ENCODE results near the gene CD22.
"Not testable (repeated sequence)": the region's sequence is repeated elsewhere in the genome, so short reads cannot be mapped to it uniquely, and the experiment has no call there.

The CD22 gene
- total RNA-seq, result 0 to 0.04 (median 0) reads per million in 3 experiments

- no peak for DNase-seq
Measured at GRCh38 chr19:35328851-35329285, at the start of gene CD22. Gene CD22, plus strand, starts transcription at chr19:35329187. Its CDS starts 2,854 bp downstream, at chr19:35332041.

GRCh38 chr19:35279374-35279773 is 49.6 kb upstream of the CD22 start:
- DNase-seq, result no peak

GRCh38 chr19:35279985-35280821 is 48.8 kb upstream of the CD22 start:
- no peak for DNase-seq

- DNase-seq, result no peak
Measured at GRCh38 chr19:35281303-35281702, 47.7 kb upstream of the CD22 start.

DNA sequence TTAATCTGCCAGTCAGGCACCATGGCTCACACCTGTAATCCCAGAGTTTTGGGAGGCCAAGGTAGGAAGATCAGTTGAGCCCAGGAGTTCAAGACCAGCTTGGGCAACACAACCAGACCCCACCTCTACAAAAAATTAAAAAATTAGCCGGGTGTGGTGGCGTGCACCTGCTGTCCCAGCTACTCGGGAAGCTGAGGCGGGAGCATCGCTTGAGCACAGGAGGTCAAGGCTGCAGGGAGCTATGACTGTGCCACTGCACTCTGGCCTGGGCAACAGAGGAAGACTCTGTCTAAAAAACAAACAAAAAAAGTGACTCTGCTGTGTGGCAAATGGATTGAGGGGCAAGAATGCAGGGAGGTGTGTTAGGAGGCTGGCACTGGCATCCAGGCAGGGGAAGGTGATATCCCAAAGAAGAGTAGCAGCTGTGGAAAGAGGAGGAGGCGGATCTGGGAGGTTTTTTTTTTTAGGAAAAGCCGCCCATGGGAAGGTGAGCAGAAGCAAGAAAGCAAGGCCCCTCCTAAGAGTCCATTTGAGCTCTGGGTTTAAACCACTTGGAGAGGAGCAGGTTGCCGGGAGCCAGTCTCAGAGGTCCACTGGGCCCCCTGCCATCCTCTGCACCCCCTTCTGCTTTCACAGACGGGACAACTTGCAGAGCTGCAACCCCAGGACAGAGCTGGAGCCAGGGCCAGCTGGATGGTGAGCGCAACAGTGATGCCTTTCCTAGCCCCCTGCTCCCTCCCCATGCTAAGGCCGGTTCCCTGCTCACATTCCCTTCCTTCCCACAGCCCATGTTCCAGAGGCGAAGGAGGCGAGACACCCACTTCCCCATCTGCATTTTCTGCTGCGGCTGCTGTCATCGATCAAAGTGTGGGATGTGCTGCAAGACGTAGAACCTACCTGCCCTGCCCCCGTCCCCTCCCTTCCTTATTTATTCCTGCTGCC is 44.6 kb upstream of the CD22 start:
- no peak for DNase-seq

GRCh38 chr19:35285095-35285449 is 43.9 kb upstream of the CD22 start:
- no peak for DNase-seq

GRCh38 chr19:35285465-35285864 is 43.5 kb upstream of the CD22 start:
- not testable (repeated sequence) for DNase-seq

GRCh38 chr19:35286101-35286500 is 42.9 kb upstream of the CD22 start:
- not testable (repeated sequence) for DNase-seq

- no peak for DNase-seq
Measured at GRCh38 chr19:35287713-35288112, 41.3 kb upstream of the CD22 start.

- no peak for DNase-seq
Measured at GRCh38 chr19:35288331-35288730, 40.7 kb upstream of the CD22 start.

DNA sequence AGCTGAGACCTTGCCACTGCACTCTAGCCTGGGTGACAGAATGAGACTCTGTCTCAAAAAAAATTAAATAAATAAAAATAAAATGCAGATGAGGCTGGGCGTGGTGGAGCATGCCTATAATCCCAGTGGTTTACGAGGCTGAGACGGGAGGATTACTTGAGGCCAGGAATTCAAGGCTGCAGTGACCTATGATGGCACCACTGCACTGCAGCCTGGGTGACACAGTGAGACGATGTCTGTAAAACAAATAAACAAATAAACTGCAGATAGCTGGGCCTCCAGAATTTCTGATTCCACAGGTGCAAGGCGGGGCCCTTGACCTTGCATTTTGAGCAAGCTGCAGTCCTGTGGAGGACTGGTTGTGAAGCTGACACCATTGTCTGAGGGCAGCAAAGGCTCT is 40.1 kb upstream of the CD22 start:
- no peak for DNase-seq

- DNase-seq, result no peak
Measured at GRCh38 chr19:35290381-35291127, 38.4 kb upstream of the CD22 start.

GRCh38 chr19:35291259-35291658 is 37.7 kb upstream of the CD22 start:
- no peak for DNase-seq

- DNase-seq, result no peak
Measured at GRCh38 chr19:35291916-35292315, 37.1 kb upstream of the CD22 start, which contains the start of gene MAG. Gene MAG, plus strand, starts transcription at chr19:35292161. Its CDS starts 3,248 bp downstream, at chr19:35295409.

DNA sequence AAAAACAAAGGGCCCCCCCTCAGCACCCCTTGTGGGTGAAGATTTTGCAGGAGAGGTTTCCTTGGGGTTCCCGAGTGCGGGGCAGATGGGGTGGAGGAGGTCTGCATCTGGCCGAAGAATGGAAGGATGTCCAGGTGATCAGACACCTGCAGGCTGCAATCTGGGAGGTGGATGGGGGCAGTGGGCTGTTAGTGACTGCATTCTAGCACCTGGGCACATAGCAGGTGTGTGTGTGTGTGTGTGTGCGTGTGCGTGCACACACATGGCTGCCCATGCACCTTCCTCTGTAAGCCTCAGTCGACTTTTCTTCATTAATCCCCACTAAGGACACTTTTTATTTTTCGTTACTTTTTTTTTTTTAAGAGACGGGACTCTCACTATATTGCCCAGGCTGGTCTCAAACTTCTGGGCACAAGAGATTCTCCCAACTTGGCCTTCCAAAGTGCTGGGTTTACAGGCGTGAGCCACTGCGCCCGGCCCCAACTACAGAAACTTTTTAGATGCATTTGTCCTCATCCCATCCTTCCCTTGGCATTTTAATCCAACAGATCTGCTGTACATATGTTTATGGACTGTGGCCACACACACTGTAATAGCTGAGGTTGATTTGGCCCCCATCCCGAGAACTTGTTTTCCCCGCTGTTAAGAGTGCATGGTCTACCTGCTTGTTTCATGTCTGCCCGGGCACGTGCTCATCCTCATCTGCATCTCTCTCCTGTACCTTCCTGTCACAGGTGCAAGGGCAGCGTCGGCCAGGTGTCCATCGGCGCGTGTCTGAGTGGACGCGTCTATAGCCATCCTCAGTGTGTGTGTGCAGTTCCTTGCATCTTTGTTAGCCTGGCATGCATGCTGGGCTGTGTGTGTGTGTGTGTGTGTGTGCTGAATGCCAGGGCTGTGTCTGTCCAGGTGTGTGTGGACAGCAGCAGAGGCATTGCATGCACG is 36.3 kb upstream of the CD22 start:
- no peak for DNase-seq

GRCh38 chr19:35293363-35293739 is 35.6 kb upstream of the CD22 start:
- DNase-seq, result no peak

DNA sequence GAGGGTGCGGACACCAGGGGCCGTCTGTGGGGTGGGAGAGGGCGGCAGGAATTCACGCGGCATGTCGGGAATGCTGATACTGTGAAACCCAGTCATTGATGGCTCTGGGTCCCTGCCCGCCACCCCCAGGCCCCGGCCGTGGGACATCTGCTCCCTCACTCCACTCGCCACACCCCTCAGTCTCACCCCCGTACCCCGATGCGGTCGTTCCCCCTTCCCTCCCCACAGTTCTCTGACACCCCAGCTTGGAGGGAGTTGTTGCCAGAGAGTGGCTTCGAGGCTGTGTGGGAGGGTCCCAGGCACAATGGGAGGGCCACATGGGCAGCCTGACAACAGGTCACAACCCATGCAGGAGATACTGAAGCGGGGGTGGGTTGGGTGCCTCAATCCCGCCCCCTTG is 35.2 kb upstream of the CD22 start:
- no peak for DNase-seq

DNA sequence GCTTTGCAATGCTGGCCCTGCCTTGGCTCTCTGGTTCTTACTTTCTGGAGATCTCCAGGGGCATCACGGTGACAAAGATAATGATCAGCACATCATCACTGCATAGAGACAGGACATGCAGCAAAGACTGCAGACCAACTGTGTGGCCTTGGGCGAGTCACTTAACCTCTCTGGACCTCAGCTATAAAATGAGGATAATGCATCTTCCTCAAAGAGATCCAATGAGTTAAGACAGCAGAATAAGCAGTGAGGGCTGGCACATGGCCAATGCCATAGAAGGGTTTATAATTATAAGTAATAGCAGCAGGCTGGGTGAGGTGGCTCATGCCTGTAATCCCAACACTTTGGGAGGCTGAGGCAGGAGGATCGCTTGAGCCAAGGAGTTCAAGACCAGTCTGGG is 34.7 kb upstream of the CD22 start:
- no peak for DNase-seq

GRCh38 chr19:35294859-35295791 is 33.9 kb upstream of the CD22 start:
- no peak for DNase-seq

- peak; percentile 12 for DNase-seq
Measured at GRCh38 chr19:35295792-35296462, 33.1 kb upstream of the CD22 start.
